RWPE2 (cell line): ENCODE results near the gene BCL6.

Experiments
- ATAC-seq: fragments of 200-7000 bp; cut with Tn5 transposase; 3 replicates; pipeline ENCODE4 v1.9.1; 2021; ENCODE audit warnings: low read depth
- DNase-seq: peaks from one replicate; pipeline ENCODE4 v3.0.0-alpha.2; 2020; ENCODE audit warnings: low spot score
- H3K27ac ChIP-seq: fragments of 450-650 bp; 2 replicates; pipeline ENCODE4 v1.5.1; 2017; ENCODE audit warnings: mild to moderate bottlenecking; ENCODE audit not compliant: poor library complexity, severe bottlenecking
- H3K27me3 ChIP-seq: fragments of 250-450 bp; sonication (Bioruptor Pico); 2 replicates; pipeline ENCODE4 v1.5.1; 2021; ENCODE audit warnings: mild to moderate bottlenecking, moderate library complexity; ENCODE audit not compliant: insufficient read depth, poor library complexity, severe bottlenecking
- H3K36me3 ChIP-seq: fragments of 250-450 bp; sonication (Bioruptor Pico); 2 replicates; pipeline ENCODE4 v1.5.1; 2020; ENCODE audit warnings: low read depth, mild to moderate bottlenecking, moderate library complexity
- H3K4me1 ChIP-seq: fragments of 250-450 bp; sonication (Bioruptor Pico); 2 replicates; pipeline ENCODE4 v1.5.1; 2021; ENCODE audit warnings: mild to moderate bottlenecking, moderate library complexity; ENCODE audit not compliant: insufficient read depth, poor library complexity, severe bottlenecking
- H3K4me3 ChIP-seq: fragments of 250-450 bp; sonication (Bioruptor Pico); 2 replicates; pipeline ENCODE4 v1.5.1; 2021; ENCODE audit warnings: mild to moderate bottlenecking, moderate library complexity; ENCODE audit not compliant: severe bottlenecking
- H3K9me3 ChIP-seq: fragments of 250-450 bp; sonication (Bioruptor Pico); 2 replicates; pipeline ENCODE4 v1.5.1; 2021; ENCODE audit warnings: mild to moderate bottlenecking, moderate library complexity; ENCODE audit not compliant: severe bottlenecking
- CTCF ChIP-seq: fragments of 450-650 bp; IDR thresholded peaks from one replicate; pipeline ENCODE4 v1.5.1; 2017; ENCODE audit warnings: mild to moderate bottlenecking, moderate library complexity; ENCODE audit not compliant: poor library complexity, severe bottlenecking

BCL6 gene

GRCh38 chr3:187746442-187747281 is 1.4 kb upstream of the BCL6 start:
- Histone ChIP-seq H3K9me3 (no peaks in the 10 kb centered on the region), H3K4me3 (peak overlapping the region; percentile 48), H3K36me3 (no peaks in the 10 kb centered on the region), H3K4me1 (peaks cover 15% of the 10 kb centered on the region), H3K27ac (peak overlapping the region; percentile 74), H3K27me3 (no peaks in the 10 kb centered on the region)
- no peak for ATAC-seq
- TF ChIP-seq CTCF, result no peak
- no peak for DNase-seq

- H3K9me3 ChIP-seq, result no peaks in the 10 kb centered on the region
- peak overlapping the region; percentile 74 for H3K27ac ChIP-seq
- no peaks in the 10 kb centered on the region for H3K36me3 ChIP-seq
- H3K4me3 ChIP-seq, result peak overlapping the region; percentile 48
- H3K4me1 ChIP-seq, result peaks cover 15% of the 10 kb centered on the region
- DNase-seq (no peak), ATAC-seq (no peak)
- no peaks in the 10 kb centered on the region for H3K27me3 ChIP-seq
- no peak for TF ChIP-seq CTCF
Measured at GRCh38 chr3:187746059-187746441, 782 bp upstream of the BCL6 start.

GRCh38 chr3:187744169-187745151 is 808 bp downstream of the BCL6 start:
- peak overlapping the region; percentile 74 for H3K27ac ChIP-seq
- ATAC-seq, result 0 out of 3 replicates have a peak, but pooled peaks have one; percentile 11

More at GRCh38 chr3:187744169-187745151, 808 bp downstream of the BCL6 start:
- DNase-seq, result no peak
- H3K36me3 ChIP-seq, result no peaks in the 10 kb centered on the region
- no peaks in the 10 kb centered on the region for H3K27me3 ChIP-seq
- H3K9me3 ChIP-seq, result no peaks in the 10 kb centered on the region
- peak overlapping the region; percentile 48 for H3K4me3 ChIP-seq
- H3K4me1 ChIP-seq, result peaks cover 18% of the 10 kb centered on the region
- no peak for TF ChIP-seq CTCF
